NCI-H1436 treated with DMSO at 0.1 percent for 48 hours (cell line): ENCODE data around the gene SLC25A12.

Source experiments
- DNase-seq: peaks from one replicate; lab custom pipeline; 2025; lab: John Stamatoyannopoulos, UW

SLC25A12 gene

GRCh38 chr2:171889808-171890207, 4.2 kb downstream of the SLC25A12 start:
- DNase-seq: no peak

GRCh38 chr2:171889333-171889732, 4.7 kb downstream of the SLC25A12 start:
- DNase-seq: no peak

GRCh38 chr2:171883275-171883893, 10.7 kb downstream of the SLC25A12 start:
- no peak for DNase-seq

GRCh38 chr2:171882089-171882769, 11.8 kb downstream of the SLC25A12 start:
- no peak for DNase-seq

GRCh38 chr2:171880774-171881173, 13.3 kb downstream of the SLC25A12 start:
- DNase-seq: no peak

GRCh38 chr2:171879865-171880264, 14.2 kb downstream of the SLC25A12 start:
- DNase-seq: no peak

- DNase-seq: no peak
Observed at GRCh38 chr2:171878481-171878993, 15.5 kb downstream of the SLC25A12 start.

- DNase-seq: no peak
Observed at GRCh38 chr2:171874963-171875362, 19.1 kb downstream of the SLC25A12 start.

- DNase-seq: no peak
Observed at GRCh38 chr2:171874517-171874916, 19.5 kb downstream of the SLC25A12 start.

- no peak for DNase-seq
Observed at GRCh38 chr2:171864357-171864985, 29.6 kb downstream of the SLC25A12 start.

GRCh38 chr2:171862501-171862900, 31.5 kb downstream of the SLC25A12 start:
- DNase-seq: no peak

- DNase-seq: no peak
Observed at GRCh38 chr2:171858397-171858958, 35.6 kb downstream of the SLC25A12 start.

GRCh38 chr2:171855401-171855800, 38.6 kb downstream of the SLC25A12 start:
- no peak for DNase-seq

- no peak for DNase-seq
Observed at GRCh38 chr2:171852366-171852888, 41.6 kb downstream of the SLC25A12 start.

GRCh38 chr2:171847627-171848026, 46.4 kb downstream of the SLC25A12 start:
- no peak for DNase-seq

- DNase-seq: no peak
Observed at GRCh38 chr2:171846894-171847293, 47.1 kb downstream of the SLC25A12 start.

- DNase-seq: no peak
Observed at GRCh38 chr2:171841996-171842395, 52.0 kb downstream of the SLC25A12 start.

GRCh38 chr2:171837736-171838135, 56.3 kb downstream of the SLC25A12 start:
- DNase-seq: no peak

- DNase-seq: no peak
Observed at GRCh38 chr2:171836146-171836910, 57.7 kb downstream of the SLC25A12 start.

GRCh38 chr2:171835386-171835785, 58.7 kb downstream of the SLC25A12 start:
- no peak for DNase-seq

- no peak for DNase-seq
Observed at GRCh38 chr2:171834286-171834685, 59.8 kb downstream of the SLC25A12 start.

GRCh38 chr2:171832489-171832888, 61.6 kb downstream of the SLC25A12 start:
- DNase-seq: no peak
